ENCODE results near the gene NUDT21. TPM values are rescaled to one million over a fixed set of nuclear protein-coding genes. Genes with fewer than 3 reads are reported as not detected.

NUDT21 gene
- total RNA-seq, 1 experiment from 2014 or later: 218 TPM

DNA sequence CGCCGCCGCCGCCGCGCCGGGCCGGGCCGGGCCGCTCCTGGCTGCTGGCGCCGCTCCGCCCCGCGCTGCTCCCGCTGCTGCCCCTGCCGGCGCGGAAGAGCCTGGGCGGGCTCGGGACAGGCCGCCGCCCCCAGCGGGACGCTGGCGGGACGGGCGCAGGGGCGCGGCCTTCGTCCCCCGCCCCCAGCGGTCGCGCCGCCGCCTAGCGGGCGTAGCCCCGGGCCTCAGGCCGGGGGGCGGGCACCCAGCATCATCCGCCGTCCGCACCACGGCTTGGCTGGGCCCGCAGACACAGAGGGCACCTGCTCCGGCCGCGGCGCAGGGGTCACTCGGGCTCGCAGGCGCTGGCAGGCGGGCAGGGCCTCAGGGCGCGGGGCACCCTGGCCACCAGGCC, 25.7 kb downstream of the NUDT21 start, which contains the start of gene AMFR:
AMFR (minus strand) TSS at position 107 of the 394 bp plus-strand sequence. CDS start 218 bp downstream, outside the sequence.
- intact Hi-C loops (cut with micrococcal nuclease): no loop called here
- Histone ChIP-seq H3K4me1 (ENCODE audit: control insufficient read depth in 1 of 2, insufficient read depth in 2 of 2, low read length in 2 of 2) (peaks cover 8 to 47% of the 10 kb centered on the region in 2 experiments; a peak in 3 of 4 replicates), H3K9ac (ENCODE audit: low read length) (peak within 1 kb of the TSS; percentile 81), H3K27me3 (ENCODE audit: insufficient read depth, low read length) (no peaks in the 10 kb centered on the region), H3K9me2 (ENCODE audit: insufficient read depth) (no peaks in the 10 kb centered on the region), H3K27ac (ENCODE audit: low read depth, low read length) (peak within 1 kb of the TSS; percentile 73; the same call in 1 of the 2 replicates), H3K4me3 (replicated peaks in 1 of 2; ENCODE audit: low read depth in 1 of 2, low read length in 2 of 2) (peak within 1 kb of the TSS; percentile 69 to 71), H3K36me3 (ENCODE audit: control insufficient read depth in 1 of 2, insufficient read depth in 2 of 2, low read length in 2 of 2) (no peaks in the 10 kb centered on the region), H4K20me1 (ENCODE audit: insufficient read depth) (peaks cover 4% of the 10 kb centered on the region; the same call in 1 of the 2 replicates), H3K4me2 (ENCODE audit: low read length) (peak within 1 kb of the TSS; percentile 86), H3K9me3 (ENCODE audit: control insufficient read depth in 1 of 2, insufficient read depth in 1 of 2, low read depth in 1 of 2, low read length in 2 of 2) (no peaks in the 10 kb centered on the region), H3K79me2 (ENCODE audit: insufficient read depth, low read length) (peaks cover 42% of the 10 kb centered on the region), H2AFZ (ENCODE audit: low read depth, low read length, poor library complexity, severe bottlenecking) (no peak within 1 kb of the TSS)
- CTCF ChIA-PET: no interaction called here
- DNase-seq (ENCODE audit: low read depth, low spot score) (peak; percentile 54), ATAC-seq (peak; percentile 96)
- POLR2A ChIA-PET: no interaction called here
- no TSS peak for BruUV-seq (replicated peaks)
- TF ChIP-seq CTCF (IDR thresholded peaks at IDR 0.05 in 2 of 3, conservative IDR thresholded peaks at IDR 0.05 in 1 of 3; ENCODE audit: borderline replicate concordance in 1 of 3, insufficient read depth in 1 of 3, low read depth in 2 of 3, low read length in 2 of 3): peak in 1 of 3 experiments; percentile 33; a peak in 2 of 6 replicates
- TF ChIP-seq ATF3 (IDR thresholded peaks at IDR 0.05): no peak
- TF ChIP-seq CBX3 (IDR thresholded peaks at IDR 0.05; ENCODE audit: low read depth): no peak
- TF ChIP-seq ZFX (IDR thresholded peaks at IDR 0.05): peak; percentile 79
- peak; percentile 58 for TF ChIP-seq POLR2AphosphoS5 (IDR thresholded peaks at IDR 0.05; ENCODE audit: low read depth, low read length)
- RAD21 ChIA-PET (ENCODE audit: low non-redundant PET in 1 of 2, low total read pairs in 2 of 2, uncharacterized antibody in 2 of 2, unreplicated experiment in 2 of 2): no interaction called here

DNA sequence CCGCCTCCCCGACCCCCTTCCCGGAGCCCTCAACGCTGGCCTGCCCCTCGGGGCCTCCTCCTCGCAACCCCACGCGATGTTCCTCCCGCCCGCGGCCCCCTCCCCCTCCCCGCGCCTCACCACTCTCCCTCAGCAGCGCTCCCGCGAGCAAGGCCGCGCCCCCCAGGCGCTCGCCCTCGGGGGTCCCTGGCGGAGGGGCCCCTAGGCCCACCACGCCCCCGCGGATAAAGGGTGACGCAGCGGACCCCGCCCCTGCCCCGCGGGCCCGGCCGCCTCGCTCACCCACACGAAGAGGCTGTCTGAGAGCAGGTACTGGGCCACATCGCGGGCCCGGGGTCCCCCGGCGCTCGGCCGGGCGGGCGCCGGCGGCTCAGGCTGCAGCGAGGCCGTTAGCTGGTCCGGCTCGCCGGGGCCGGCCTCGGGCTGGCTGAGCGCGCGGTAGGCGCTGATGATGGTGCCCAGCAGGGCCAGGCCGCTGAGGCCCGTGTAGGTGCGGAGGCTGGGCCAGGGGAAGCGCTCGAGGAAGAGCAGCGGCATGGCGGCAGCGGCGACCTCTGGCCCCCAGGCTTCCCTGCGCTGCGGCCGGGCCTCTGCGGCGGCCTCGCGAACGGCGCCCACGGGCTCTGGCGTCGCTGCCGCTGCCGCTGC, 26.2 kb downstream of the NUDT21 start:
- intact Hi-C loops (cut with micrococcal nuclease): no loop called here
- Histone ChIP-seq H3K4me2 (ENCODE audit: low read length) (peak overlapping the region; percentile 86), H2AFZ (ENCODE audit: low read depth, low read length, poor library complexity, severe bottlenecking) (no peak overlapping the region), H4K20me1 (ENCODE audit: insufficient read depth) (no peaks in the 10 kb centered on the region; the same call in 1 of the 2 replicates), H3K79me2 (ENCODE audit: insufficient read depth, low read length) (peaks cover 47% of the 10 kb centered on the region), H3K4me3 (replicated peaks in 1 of 2; ENCODE audit: low read depth in 1 of 2, low read length in 2 of 2) (peak overlapping the region; percentile 69 to 71), H3K4me1 (ENCODE audit: control insufficient read depth in 1 of 2, insufficient read depth in 2 of 2, low read length in 2 of 2) (peaks cover 14 to 52% of the 10 kb centered on the region in 2 experiments), H3K27me3 (ENCODE audit: insufficient read depth, low read length) (no peaks in the 10 kb centered on the region), H3K36me3 (ENCODE audit: control insufficient read depth in 1 of 2, insufficient read depth in 2 of 2, low read length in 2 of 2) (no peaks in the 10 kb centered on the region), H3K9ac (ENCODE audit: low read length) (peak overlapping the region; percentile 81), H3K9me2 (ENCODE audit: insufficient read depth) (no peaks in the 10 kb centered on the region), H3K9me3 (ENCODE audit: control insufficient read depth in 1 of 2, insufficient read depth in 1 of 2, low read depth in 1 of 2, low read length in 2 of 2) (no peaks in the 10 kb centered on the region), H3K27ac (ENCODE audit: low read depth, low read length) (peak overlapping the region; percentile 73; the same call in 1 of the 2 replicates)
- ChIA-PET CTCF (no interaction called here), POLR2A (no interaction called here), RAD21 (ENCODE audit: low non-redundant PET in 1 of 2, low total read pairs in 2 of 2, uncharacterized antibody in 2 of 2, unreplicated experiment in 2 of 2) (no interaction called here)
- ATAC-seq: peak; percentile 68
- no peak for DNase-seq (ENCODE audit: low read depth, low spot score)
- no peak for TF ChIP-seq CBX3 (IDR thresholded peaks at IDR 0.05; ENCODE audit: low read depth)
- no peak for TF ChIP-seq SIN3A (IDR thresholded peaks at IDR 0.05; ENCODE audit: low read depth)
- TF ChIP-seq CEBPB (IDR thresholded peaks at IDR 0.05; ENCODE audit: low read depth): no peak
- peak; percentile 98 for TF ChIP-seq ZFX (IDR thresholded peaks at IDR 0.05)
- no TSS peak for BruUV-seq (replicated peaks)

Data from HCT116 (cell line).